ENCODE results near the gene MAPK8IP1.

The MAPK8IP1 gene

GRCh38 chr11:45843158-45843924 is 42.1 kb upstream of the MAPK8IP1 start (continued):
- TF ChIP-seq CTCF (tag by site-specific recombination; IDR thresholded peaks at IDR 0.05) (peak; percentile 68), ZNF629 (tag by site-specific recombination; IDR thresholded peaks at IDR 0.05) (peak; percentile 38), ZNF362 (tag by site-specific recombination; IDR thresholded peaks at IDR 0.05) (no peak), ZBTB17 (tag by site-specific recombination; IDR thresholded peaks at IDR 0.05) (peak; percentile 55)

GRCh38 chr11:45844822-45845578 is 40.5 kb upstream of the MAPK8IP1 start:
- Histone ChIP-seq H3K9me3 (ENCODE audit: control insufficient read depth, insufficient read depth, low read depth, low read length) (no peaks in the 10 kb centered on the region), H3K4me3 (ENCODE audit: low read depth, low read length) (no peak overlapping the region), H3K36me3 (ENCODE audit: control insufficient read depth in 2 of 2, insufficient read depth in 1 of 2, low read length in 2 of 2) (no peaks in the 10 kb centered on the region), H3K4me1 (ENCODE audit: control insufficient read depth, insufficient read depth, low read length) (no peaks in the 10 kb centered on the region), H3K27ac (ENCODE audit: extremely low read depth, low read depth, low read length) (no peak overlapping the region)
- ChIA-PET CTCF (interaction anchor here (1.1 to 1.5 kb wide), 4 partner anchors 10 to 72 kb away, joined by 3 to 4 read pairs (median 3); partner anchors contain the start of gene PEX16), POLR2A (no interaction called here)
- TF ChIP-seq ZNF391 (tag by site-specific recombination; IDR thresholded peaks at IDR 0.05; ENCODE audit: borderline replicate concordance, low read depth): no peak
- TF ChIP-seq ZNF114 (tag by site-specific recombination; IDR thresholded peaks at IDR 0.05): no peak
- no peak for TF ChIP-seq ZNF248 (tag by site-specific recombination; IDR thresholded peaks at IDR 0.05)
- 0 out of 2 replicates have a peak, but pooled peaks have one; percentile 26 for TF ChIP-seq ZNF362 (tag by site-specific recombination; IDR thresholded peaks at IDR 0.05)
- TF ChIP-seq PATZ1 (tag by site-specific recombination; IDR thresholded peaks at IDR 0.05): no peak
- TF ChIP-seq ZNF555 (tag by site-specific recombination; conservative IDR thresholded peaks at IDR 0.05): no peak
- no peak for TF ChIP-seq ZSCAN18 (tag by site-specific recombination; IDR thresholded peaks at IDR 0.05)
- TF ChIP-seq MYNN (tag by site-specific recombination; IDR thresholded peaks at IDR 0.05; ENCODE audit: borderline replicate concordance): no peak

- no peak overlapping the region for H3K27ac ChIP-seq (ENCODE audit: extremely low read depth, low read depth, low read length)
- POLR2A ChIA-PET: interaction anchor here (0.5 to 2.3 kb wide), 2 partner anchors 72 to 191 kb away, joined by 4 to 10 read pairs; partner anchors contain the start of gene PEX16
- no peaks in the 10 kb centered on the region for H3K36me3 ChIP-seq (ENCODE audit: control insufficient read depth in 2 of 2, insufficient read depth in 1 of 2, low read length in 2 of 2)
- no peaks in the 10 kb centered on the region for H3K4me1 ChIP-seq (ENCODE audit: control insufficient read depth, insufficient read depth, low read length)
- no peak for TF ChIP-seq ZNF514 (tag by site-specific recombination; IDR thresholded peaks at IDR 0.05)
- TF ChIP-seq ZNF341 (tag by site-specific recombination; IDR thresholded peaks at IDR 0.05; ENCODE audit: low read depth): peak; percentile 84
- H3K4me3 ChIP-seq (ENCODE audit: low read depth, low read length): no peak overlapping the region
- CTCF ChIA-PET: interaction anchor here (0.6 to 1.3 kb wide), 6 partner anchors 11 to 1956 kb away, joined by 3 to 6 read pairs (median 3); no protein-coding TSS in a partner anchor
- no peaks in the 10 kb centered on the region for H3K9me3 ChIP-seq (ENCODE audit: control insufficient read depth, insufficient read depth, low read depth, low read length)
Measured at GRCh38 chr11:45846174-45846675, 39.2 kb upstream of the MAPK8IP1 start.

Measured in HEK293 (cell line).